GM12801 (cell line): ENCODE results near the gene INSIG2.

Experiments used
- CTCF ChIP-seq: IDR thresholded peaks from one replicate; pipeline ENCODE4 v1.5.1; 2011; ENCODE audit warnings: control low read depth; ENCODE audit not compliant: insufficient read length; ENCODE audit errors: extremely low read depth

INSIG2 gene

DNA sequence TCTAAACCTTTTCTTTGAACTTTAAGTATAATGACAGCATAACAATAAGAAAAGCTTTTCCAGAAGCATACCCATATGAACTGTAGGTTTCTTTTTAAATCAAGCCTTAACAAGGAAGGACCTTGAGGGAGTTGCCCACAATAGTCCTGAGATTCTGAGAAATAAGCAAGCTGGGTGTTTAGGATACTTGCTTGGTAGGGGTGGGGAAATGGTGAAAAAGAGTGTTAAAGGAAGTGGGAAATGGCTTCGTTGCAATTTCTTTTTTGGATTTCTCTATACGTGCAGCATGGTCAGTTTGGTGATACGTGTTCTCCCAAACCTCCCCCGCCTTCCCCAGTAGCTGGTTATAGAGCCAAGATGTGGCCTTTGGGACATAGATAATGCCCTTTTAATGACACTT is 17.2 kb downstream of the INSIG2 start:
- TF ChIP-seq CTCF: no peak

DNA sequence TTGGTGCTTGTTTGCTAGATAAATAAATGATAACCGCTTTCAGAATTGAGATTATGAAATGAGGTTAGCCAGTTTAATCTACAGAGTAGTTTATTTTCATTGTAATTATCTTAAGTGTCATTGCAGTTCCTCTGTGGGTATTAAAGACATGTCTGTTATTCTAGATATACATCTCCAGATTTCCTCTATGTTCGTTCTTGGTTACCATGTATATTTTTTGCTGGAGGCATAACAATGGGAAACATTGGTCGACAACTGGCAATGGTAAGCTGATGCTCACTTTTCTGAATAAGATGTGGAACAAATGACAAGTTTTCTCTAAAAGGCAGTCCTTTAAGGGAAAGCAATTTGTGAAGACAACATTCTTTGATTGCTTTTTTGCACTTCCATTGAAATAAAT is 18.7 kb downstream of the INSIG2 start:
- TF ChIP-seq CTCF: no peak

GRCh38 chr2:118110310-118110709 is 22.0 kb downstream of the INSIG2 start:
- no peak for TF ChIP-seq CTCF

- TF ChIP-seq CTCF: no peak
Measured at GRCh38 chr2:118110991-118111390, 22.7 kb downstream of the INSIG2 start.

- TF ChIP-seq CTCF: no peak
Measured at GRCh38 chr2:118112771-118113334, 24.6 kb downstream of the INSIG2 start.

GRCh38 chr2:118114863-118115262 is 26.6 kb downstream of the INSIG2 start:
- TF ChIP-seq CTCF: no peak

GRCh38 chr2:118115761-118116160 is 27.5 kb downstream of the INSIG2 start:
- TF ChIP-seq CTCF: no peak
